ENCODE results near the gene TSC2.

Gene TSC2

GRCh38 chr16:2071454-2072202 is 23.8 kb downstream of the TSC2 start:
- DNase-seq: no peak

GRCh38 chr16:2072926-2073325 is 25.1 kb downstream of the TSC2 start:
- no peak for DNase-seq

DNA sequence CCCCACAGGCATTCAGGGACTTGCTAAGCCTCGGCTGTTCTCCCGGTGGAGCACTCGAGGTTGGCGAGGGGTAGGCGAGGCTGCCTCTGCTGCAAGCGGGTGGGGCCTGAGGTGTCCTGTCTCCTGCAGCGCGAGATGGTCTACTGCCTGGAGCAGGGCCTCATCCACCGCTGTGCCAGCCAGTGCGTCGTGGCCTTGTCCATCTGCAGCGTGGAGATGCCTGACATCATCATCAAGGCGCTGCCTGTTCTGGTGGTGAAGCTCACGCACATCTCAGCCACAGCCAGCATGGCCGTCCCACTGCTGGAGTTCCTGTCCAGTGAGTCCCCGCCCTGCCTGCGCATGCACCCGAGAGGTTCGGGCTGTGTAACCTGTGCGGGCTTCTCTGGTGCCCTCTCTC is 26.3 kb downstream of the TSC2 start:
- DNase-seq: no peak

GRCh38 chr16:2075631-2076030 is 27.8 kb downstream of the TSC2 start:
- DNase-seq: no peak

- no peak for DNase-seq
Observed at GRCh38 chr16:2076072-2076865, 28.5 kb downstream of the TSC2 start.

DNA sequence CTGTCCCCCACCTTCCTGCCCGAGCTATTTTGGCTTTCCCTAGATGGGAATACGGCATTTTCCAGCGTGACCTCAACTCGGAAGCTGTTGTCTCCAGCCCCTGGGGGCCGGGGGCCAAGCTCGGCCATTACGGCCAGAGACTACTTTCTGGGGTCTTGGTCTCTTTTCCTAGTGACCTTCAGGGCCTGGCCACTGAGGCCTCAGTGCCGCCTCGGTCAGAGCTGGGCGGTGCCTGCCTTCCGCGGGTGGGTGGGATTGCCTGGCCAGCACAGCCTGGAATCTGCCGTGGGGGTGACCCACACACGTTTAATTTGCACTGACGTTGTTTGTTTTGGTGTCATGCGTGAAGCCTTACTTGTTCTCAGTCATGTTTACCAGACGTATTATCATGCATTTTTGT is 29.2 kb downstream of the TSC2 start:
- DNase-seq: no peak

- DNase-seq: no peak
Observed at GRCh38 chr16:2077696-2078095, 29.9 kb downstream of the TSC2 start.

DNA sequence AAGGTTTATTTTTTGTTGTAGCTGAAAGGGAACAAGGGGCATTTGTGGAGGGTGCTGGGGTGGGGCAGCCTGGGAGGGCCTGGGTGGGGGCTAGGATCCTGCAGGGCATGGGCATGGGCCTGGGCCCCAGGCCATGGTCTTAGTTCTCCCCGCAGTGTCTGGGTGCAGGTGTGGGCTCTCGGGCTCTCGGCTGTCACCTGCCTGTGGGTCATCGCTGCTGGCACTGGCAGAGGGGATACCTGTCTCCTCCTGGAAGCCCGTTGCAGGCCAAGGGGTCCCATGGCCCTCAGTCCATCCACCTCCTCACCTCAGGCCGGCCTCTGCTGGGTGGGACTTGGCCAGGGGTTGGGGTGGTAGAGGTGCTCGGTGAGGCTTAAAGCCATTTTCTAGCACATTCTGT is 30.3 kb downstream of the TSC2 start:
- no peak for DNase-seq

GRCh38 chr16:2078691-2079090 is 30.9 kb downstream of the TSC2 start:
- no peak for DNase-seq

DNA sequence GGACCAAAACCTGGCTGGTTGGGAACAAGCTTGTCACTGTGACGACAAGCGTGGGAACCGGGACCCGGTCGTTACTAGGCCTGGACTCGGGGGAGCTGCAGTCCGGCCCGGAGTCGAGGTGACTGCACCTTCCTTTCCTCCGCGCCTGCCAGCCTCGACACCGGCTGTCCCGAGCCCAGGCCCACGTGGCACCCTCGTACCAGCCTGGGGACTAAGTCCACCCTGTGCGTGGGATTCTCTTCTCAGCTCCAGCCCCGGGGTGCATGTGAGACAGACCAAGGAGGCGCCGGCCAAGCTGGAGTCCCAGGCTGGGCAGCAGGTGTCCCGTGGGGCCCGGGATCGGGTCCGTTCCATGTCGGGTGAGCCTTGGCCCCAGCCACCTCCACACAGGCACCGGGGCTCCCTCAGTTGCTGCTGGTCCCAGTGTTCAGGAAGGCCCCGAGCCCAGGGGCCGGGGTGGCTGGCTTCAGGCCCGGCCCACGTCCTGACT is 31.6 kb downstream of the TSC2 start:
- no peak for DNase-seq

GRCh38 chr16:2079991-2080390 is 32.2 kb downstream of the TSC2 start:
- DNase-seq: no peak

- DNase-seq: no peak
Observed at GRCh38 chr16:2081201-2082084, 33.7 kb downstream of the TSC2 start.

DNA sequence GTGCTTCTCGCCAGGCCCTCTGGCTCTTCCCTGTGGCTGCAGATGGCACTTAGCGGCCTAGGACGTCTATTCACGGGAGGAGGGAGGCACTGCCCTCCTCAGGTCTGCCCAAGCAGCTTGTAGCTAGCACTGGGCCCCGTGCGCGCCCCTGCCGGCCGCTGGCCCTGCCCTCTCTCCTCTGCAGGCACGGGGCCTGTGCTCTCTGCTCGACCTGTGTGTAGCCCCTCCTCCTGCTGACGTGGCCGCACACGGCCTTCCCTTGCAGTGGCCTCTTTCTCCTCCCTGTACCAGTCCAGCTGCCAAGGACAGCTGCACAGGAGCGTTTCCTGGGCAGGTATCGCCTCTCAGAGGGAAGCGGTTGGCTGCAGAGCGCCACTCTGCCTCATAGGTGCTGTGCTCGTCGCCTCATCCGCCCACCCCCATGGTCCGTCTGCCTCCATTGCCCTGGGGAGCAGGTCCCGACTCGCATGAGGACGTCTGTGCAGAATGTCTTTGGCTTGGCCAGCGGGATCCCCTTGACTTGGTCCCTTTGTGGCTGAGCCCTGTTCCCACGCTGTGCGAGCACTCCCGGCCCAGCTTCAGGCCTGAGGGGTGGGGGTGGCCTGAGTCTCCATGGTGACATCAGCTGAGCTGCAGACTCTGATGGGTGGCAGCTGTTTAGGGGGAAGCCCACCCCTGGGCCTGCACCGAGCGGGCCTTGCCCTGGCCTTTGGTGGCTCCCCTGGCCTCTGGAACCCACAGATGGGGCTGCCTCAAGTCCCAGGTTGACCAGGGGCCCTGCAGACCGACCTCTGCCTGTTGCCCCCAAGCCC is 34.6 kb downstream of the TSC2 start:
- no peak for DNase-seq

DNA sequence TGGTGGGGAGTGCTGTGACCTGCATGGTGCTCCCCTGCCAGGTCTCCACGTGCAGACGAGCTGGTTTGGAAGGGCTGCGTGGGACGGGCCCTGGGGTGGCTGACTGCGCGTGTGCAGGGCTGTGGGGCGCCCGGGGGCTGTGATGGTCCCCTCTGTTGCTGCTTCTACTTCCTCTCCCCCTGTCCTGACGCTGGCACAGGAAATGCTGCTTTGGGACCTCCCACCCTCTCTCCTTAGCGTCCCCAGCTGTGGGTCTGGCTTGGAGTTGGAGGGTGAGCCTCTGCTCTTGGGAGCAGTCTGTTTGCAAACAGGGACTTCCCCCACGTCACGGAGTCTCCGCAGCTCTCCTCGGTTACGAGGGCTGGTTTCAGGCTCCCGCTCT is 35.2 kb downstream of the TSC2 start:
- no peak for DNase-seq

DNA sequence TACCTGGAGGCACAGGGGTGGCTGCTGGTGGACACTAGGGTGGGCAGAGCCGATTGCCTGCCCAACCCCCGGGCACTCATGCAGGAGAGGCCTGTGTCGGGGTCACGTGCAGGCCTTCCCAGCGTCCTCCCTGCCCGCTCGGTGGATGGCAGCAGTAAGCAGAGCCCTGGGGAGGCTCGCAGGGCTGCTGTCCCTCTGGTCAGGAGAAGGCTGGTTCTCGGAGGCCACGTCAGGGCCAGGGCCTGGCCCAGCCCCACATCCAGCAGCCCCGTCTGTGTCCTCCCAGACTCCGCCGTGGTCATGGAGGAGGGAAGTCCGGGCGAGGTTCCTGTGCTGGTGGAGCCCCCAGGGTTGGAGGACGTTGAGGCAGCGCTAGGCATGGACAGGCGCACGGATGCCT is 35.6 kb downstream of the TSC2 start:
- DNase-seq: no peak

DNA sequence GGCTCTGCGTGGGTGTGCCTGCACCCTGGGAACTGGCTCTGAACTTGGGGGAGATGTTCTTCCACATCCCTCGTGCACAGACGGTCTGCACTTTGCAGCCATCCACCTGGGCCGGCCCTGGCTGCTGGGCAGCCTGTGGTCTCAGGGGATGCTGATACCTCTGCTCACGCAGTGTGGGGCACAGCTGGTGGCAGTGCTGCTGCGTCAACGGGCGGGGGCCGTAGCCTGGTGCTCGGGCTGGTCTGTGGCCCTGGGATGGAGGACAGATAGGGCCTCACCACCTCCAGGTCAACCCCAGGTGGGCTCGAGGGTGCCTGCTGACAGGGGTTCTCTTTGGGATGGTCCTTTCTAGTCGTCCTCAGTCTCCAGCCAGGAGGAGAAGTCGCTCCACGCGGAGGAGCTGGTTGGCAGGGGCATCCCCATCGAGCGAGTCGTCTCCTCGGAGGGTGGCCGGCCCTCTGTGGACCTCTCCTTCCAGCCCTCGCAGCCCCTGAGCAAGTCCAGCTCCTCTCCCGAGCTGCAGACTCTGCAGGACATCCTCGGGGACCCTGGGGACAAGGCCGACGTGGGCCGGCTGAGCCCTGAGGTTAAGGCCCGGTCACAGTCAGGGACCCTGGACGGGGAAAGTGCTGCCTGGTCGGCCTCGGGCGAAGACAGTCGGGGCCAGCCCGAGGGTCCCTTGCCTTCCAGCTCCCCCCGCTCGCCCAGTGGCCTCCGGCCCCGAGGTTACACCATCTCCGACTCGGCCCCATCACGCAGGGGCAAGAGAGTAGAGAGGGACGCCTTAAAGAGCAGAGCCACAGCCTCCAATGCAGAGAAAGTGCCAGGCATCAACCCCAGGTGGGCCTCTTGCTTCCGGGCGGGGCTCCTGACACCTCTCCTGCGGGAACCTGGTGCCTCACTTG is 36.3 kb downstream of the TSC2 start:
- DNase-seq: no peak

- no peak for DNase-seq
Observed at GRCh38 chr16:2084895-2085625, 37.3 kb downstream of the TSC2 start.

GRCh38 chr16:2085669-2086068 is 37.9 kb downstream of the TSC2 start:
- DNase-seq: no peak

GRCh38 chr16:2086106-2086742 is 38.4 kb downstream of the TSC2 start:
- DNase-seq: no peak
